Trophoblast cell (in vitro differentiated cells and primary cell): ENCODE results near the gene KMT5B.

Experiments
- DNase-seq, 2 donors: peaks; one replicate each; pipeline ENCODE4 v3.0.0-alpha.2; 2016
- H2AFZ ChIP-seq: 2 replicates; pipeline ENCODE4 v1.6.1; 2013; ENCODE audit warnings: low read length, moderate library complexity, mild to moderate bottlenecking; ENCODE audit not compliant: insufficient read depth, poor library complexity
- H2AK5ac ChIP-seq: 2 replicates; pipeline ENCODE4 v1.6.1; 2013; ENCODE audit warnings: mild to moderate bottlenecking, low read length
- H2BK120ac ChIP-seq: 2 replicates; pipeline ENCODE4 v1.6.1; 2013; ENCODE audit warnings: low read length, mild to moderate bottlenecking, moderate library complexity; ENCODE audit not compliant: insufficient read depth, poor library complexity
- H2BK12ac ChIP-seq: 2 replicates; pipeline ENCODE4 v1.6.1; 2013; ENCODE audit warnings: mild to moderate bottlenecking, low read length, moderate library complexity
- H2BK5ac ChIP-seq: 2 replicates; pipeline ENCODE4 v1.6.1; 2013; ENCODE audit warnings: low read length, low read depth, moderate library complexity, mild to moderate bottlenecking; ENCODE audit not compliant: poor library complexity
- H3K14ac ChIP-seq: 2 replicates; pipeline ENCODE4 v1.6.1; 2013; ENCODE audit warnings: mild to moderate bottlenecking, low read length
- H3K18ac ChIP-seq: 2 replicates; pipeline ENCODE4 v1.6.1; 2013; ENCODE audit warnings: mild to moderate bottlenecking, low read length
- H3K23ac ChIP-seq: 2 replicates; pipeline ENCODE4 v1.6.1; 2013; ENCODE audit warnings: low read length
- H3K27ac ChIP-seq: 2 replicates; pipeline ENCODE4 v1.5.1; 2013; ENCODE audit warnings: low read depth, mild to moderate bottlenecking, inconsistent platforms, low read length, moderate library complexity
- H3K27me3 ChIP-seq: 2 replicates; pipeline ENCODE4 v1.6.1; 2013; ENCODE audit warnings: inconsistent platforms, mild to moderate bottlenecking, low read length, moderate library complexity; ENCODE audit not compliant: insufficient read depth
- H3K36me3 ChIP-seq, 2 experiments: 1 replicate in 1 of 2; 2 replicates in 1 of 2; pipeline ENCODE4 v1.6.1; 2013; ENCODE audit warnings: low read length in 2 of 2, mild to moderate bottlenecking in 2 of 2, moderate library complexity in 1 of 2; ENCODE audit not compliant: insufficient read depth in 2 of 2, control insufficient read depth in 1 of 2
- H3K4ac ChIP-seq: 2 replicates; pipeline ENCODE4 v1.6.1; 2013; ENCODE audit warnings: low read depth, mild to moderate bottlenecking, low read length, moderate library complexity
- H3K4me1 ChIP-seq, 2 experiments: 1 replicate in 1 of 2; 2 replicates in 1 of 2; pipeline ENCODE4 v1.6.1; 2013; ENCODE audit warnings: low read length in 2 of 2, mild to moderate bottlenecking in 2 of 2, moderate library complexity in 1 of 2; ENCODE audit not compliant: insufficient read depth in 2 of 2, control insufficient read depth in 1 of 2
- H3K4me2 ChIP-seq: 2 replicates; pipeline ENCODE4 v1.6.1; 2013; ENCODE audit warnings: inconsistent platforms, mild to moderate bottlenecking, low read length, moderate library complexity
- H3K4me3 ChIP-seq: 2 replicates; pipeline ENCODE4 v1.5.1; 2013; ENCODE audit warnings: mild to moderate bottlenecking, low read depth, low read length, inconsistent platforms
- H3K79me1 ChIP-seq: one replicate; pipeline ENCODE4 v1.6.1; 2013; ENCODE audit warnings: low read length
- H3K79me2 ChIP-seq: 2 replicates; pipeline ENCODE4 v1.6.1; 2013; ENCODE audit warnings: low read length, mild to moderate bottlenecking; ENCODE audit not compliant: control insufficient read depth, insufficient read depth, poor library complexity
- H3K9ac ChIP-seq: 2 replicates; pipeline ENCODE4 v1.6.1; 2013; ENCODE audit warnings: mild to moderate bottlenecking, low read length
- H3K9me3 ChIP-seq: 2 replicates; pipeline ENCODE4 v1.6.1; 2013; ENCODE audit warnings: low read depth, mild to moderate bottlenecking, control low read depth, inconsistent platforms, low read length; ENCODE audit not compliant: insufficient read depth
- H4K12ac ChIP-seq: 2 replicates; pipeline ENCODE4 v1.6.1; 2013; ENCODE audit warnings: low read depth, mild to moderate bottlenecking, low read length, moderate library complexity
- H4K8ac ChIP-seq: 2 replicates; pipeline ENCODE4 v1.6.1; 2013; ENCODE audit warnings: low read depth, mild to moderate bottlenecking, low read length, moderate library complexity
- H4K91ac ChIP-seq: one replicate; pipeline ENCODE4 v1.6.1; 2013; ENCODE audit warnings: low read depth, mild to moderate bottlenecking, low read length, moderate library complexity
- WGBS: extraction: QIAGEN DNeasy Blood & Tissue Kit; methylation state at CpG from one replicate; pipeline ENCODE4 v1.1.7; 2013; ENCODE audit warnings: missing lambda C conversion rate; ENCODE audit not compliant: insufficient read length, insufficient coverage; ENCODE audit errors: extremely low coverage; 5-methylcytosine and 5-hydroxymethylcytosine counted together

KMT5B gene

DNA sequence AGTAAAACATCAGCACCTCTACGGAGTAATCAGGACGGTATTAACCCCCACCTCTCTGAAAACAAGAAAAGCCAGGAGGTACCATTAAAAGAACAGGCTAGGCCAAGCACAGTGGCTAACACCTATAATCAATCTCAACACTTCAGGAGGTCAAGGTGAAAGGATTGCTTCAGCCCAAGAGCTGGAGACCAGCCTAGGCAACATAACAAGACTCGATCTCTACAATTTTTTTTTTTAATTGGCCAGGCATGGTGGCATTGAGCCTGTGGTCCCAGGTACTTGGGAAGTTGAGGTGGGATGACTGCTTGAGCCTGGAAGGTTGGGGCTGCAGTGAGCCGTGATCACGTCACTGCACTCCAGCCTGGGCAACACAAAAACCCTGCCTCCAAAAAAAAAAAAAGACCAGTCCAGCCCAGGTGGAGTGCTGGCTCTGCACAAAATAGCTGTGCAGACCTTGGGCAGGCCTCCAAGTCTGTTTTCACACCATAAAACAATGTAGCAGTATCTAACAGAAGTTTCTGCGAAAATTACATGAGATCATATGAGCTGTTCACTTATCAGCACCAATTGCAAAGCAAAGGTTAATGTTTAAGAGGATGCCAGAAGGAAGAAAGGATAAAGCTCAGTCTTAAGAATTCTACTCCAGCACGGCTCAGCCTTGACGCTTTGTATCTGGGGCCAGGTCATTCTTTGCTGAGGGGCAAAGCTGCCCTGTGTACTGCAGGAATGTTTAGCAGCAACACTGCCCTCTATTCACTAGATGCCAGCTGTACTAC, 106.7 kb downstream of the KMT5B start:
- H3K79me2 ChIP-seq, result peaks cover 10% of the 10 kb centered on the region
- H3K27me3 ChIP-seq, result no peaks in the 10 kb centered on the region
- H3K79me1 ChIP-seq, result no peaks in the 10 kb centered on the region
- WGBS, result no CpG with 5 or more reads among the region's 8 CpGs
- peaks cover 2 to 3% of the 10 kb centered on the region in 2 experiments for H3K36me3 ChIP-seq
- H3K9ac ChIP-seq, result no peak overlapping the region
- H3K4me2 ChIP-seq, result no peak overlapping the region
- H3K4me1 ChIP-seq, result peaks cover 3 to 5% of the 10 kb centered on the region in 2 experiments
- H3K9me3 ChIP-seq, result no peaks in the 10 kb centered on the region
- no peak overlapping the region for H3K18ac ChIP-seq
- no peak overlapping the region for H4K91ac ChIP-seq
- H2AFZ ChIP-seq, result no peak overlapping the region
- H2BK5ac ChIP-seq, result no peak overlapping the region
- H3K23ac ChIP-seq, result no peak overlapping the region
- no peak overlapping the region for H4K12ac ChIP-seq
- H3K4ac ChIP-seq, result no peak overlapping the region
- DNase-seq, result no peak
- H2BK120ac ChIP-seq, result no peak overlapping the region
- H3K14ac ChIP-seq, result no peak overlapping the region
- H3K27ac ChIP-seq, result no peak overlapping the region
- H2AK5ac ChIP-seq, result no peak overlapping the region
- H4K8ac ChIP-seq, result no peak overlapping the region
- H3K4me3 ChIP-seq, result no peak overlapping the region
- no peak overlapping the region for H2BK12ac ChIP-seq
